ENCODE measurements around the gene ALG6. TPM values are rescaled to one million over a fixed set of nuclear protein-coding genes. Genes with fewer than 3 reads are reported as not detected.

The ALG6 gene
- total RNA-seq, 1 experiment from 2014 or later: 21.4 TPM

- no peaks in the 10 kb centered on the region for H3K9me3 ChIP-seq (ENCODE audit: control insufficient read depth, low read depth, low read length)
- peaks cover 14 to 21% of the 10 kb centered on the region in 2 experiments for H3K4me1 Mint-ChIP-seq
- no peak overlapping the region for H2AFZ ChIP-seq (ENCODE audit: low read length)
- no peak overlapping the region for H3K9ac ChIP-seq (ENCODE audit: extremely low read depth, insufficient read length, low read length)
- no peak overlapping the region for H3K56ac ChIP-seq (ENCODE audit: insufficient read length, low read depth, low read length)
- H2BK120ac ChIP-seq (ENCODE audit: low read depth, low read length, poor library complexity, severe bottlenecking): no peak overlapping the region
- H3K27ac Mint-ChIP-seq: peak overlapping the region in 1 of 3 experiments; percentile 81; a peak in 1 of 7 replicates
- H3K4me3 Mint-ChIP-seq: no peak overlapping the region
- H2BK20ac ChIP-seq (ENCODE audit: low read depth, low read length, poor library complexity, severe bottlenecking): no peak overlapping the region
- no peak overlapping the region for H2BK5ac ChIP-seq (ENCODE audit: insufficient read length, low read length)
- H3K23me2 ChIP-seq (ENCODE audit: insufficient read length, low read depth, low read length, poor library complexity, severe bottlenecking): no peaks in the 10 kb centered on the region
- no peaks in the 10 kb centered on the region for H3K27me3 ChIP-seq (ENCODE audit: insufficient read depth, low read length)
- no peaks in the 10 kb centered on the region for H3K79me1 ChIP-seq (ENCODE audit: insufficient read depth, low read depth, low read length, poor library complexity, severe bottlenecking)
- H3K27ac ChIP-seq (ENCODE audit: insufficient read length, low read depth, low read length): no peak overlapping the region
- no peak for DNase-seq
- H3K9me3 Mint-ChIP-seq: peaks cover 5 to 6% of the 10 kb centered on the region in 2 experiments; a peak in 3 of 5 replicates
- H3K23ac ChIP-seq (ENCODE audit: insufficient read length, low read depth, low read length): no peak overlapping the region
- peaks cover 0 to 2% (median 0%) of the 10 kb centered on the region in 3 experiments; a peak in 2 of 7 replicates for H3K36me3 Mint-ChIP-seq (ENCODE audit: insufficient read depth in 1 of 3, low read depth in 3 of 3)
- peaks cover 10% of the 10 kb centered on the region for H3K27me3 Mint-ChIP-seq (ENCODE audit: low read depth)
- no peak overlapping the region for H4K8ac ChIP-seq (replicated peaks; ENCODE audit: insufficient read length, low read depth, low read length)
- H4K91ac ChIP-seq (ENCODE audit: insufficient read length, low read depth, low read length): no peak overlapping the region
- no peak overlapping the region for H2BK12ac ChIP-seq (ENCODE audit: insufficient read length, low read depth, low read length)
- no peak overlapping the region for H3K4ac ChIP-seq (ENCODE audit: low read depth, low read length)
- H3K14ac ChIP-seq (ENCODE audit: insufficient read depth, low read length): no peak overlapping the region
- no peak overlapping the region for H2BK15ac ChIP-seq (ENCODE audit: low read depth, low read length)
- no CpG with 5 or more reads among the region's 1 CpG for WGBS (ENCODE audit: extremely low coverage, insufficient read length, low lambda C conversion rate)
- no peak overlapping the region for H3K18ac ChIP-seq (ENCODE audit: insufficient read length, low read depth, low read length)
- H2AK5ac ChIP-seq (ENCODE audit: insufficient read length, low read length): no peak overlapping the region
- no peak overlapping the region for H3T11ph ChIP-seq (ENCODE audit: low read length)
- no peak overlapping the region for H4K5ac ChIP-seq (ENCODE audit: insufficient read length, low read depth, low read length)
- H4K20me1 ChIP-seq (ENCODE audit: control insufficient read depth, insufficient read depth, insufficient read length): no peaks in the 10 kb centered on the region
- no peaks in the 10 kb centered on the region for H3K4me1 ChIP-seq (ENCODE audit: insufficient read depth, low read length)
- no peaks in the 10 kb centered on the region for H3K79me2 ChIP-seq (ENCODE audit: insufficient read depth, low read length)
- TF ChIP-seq, protein P1, sequence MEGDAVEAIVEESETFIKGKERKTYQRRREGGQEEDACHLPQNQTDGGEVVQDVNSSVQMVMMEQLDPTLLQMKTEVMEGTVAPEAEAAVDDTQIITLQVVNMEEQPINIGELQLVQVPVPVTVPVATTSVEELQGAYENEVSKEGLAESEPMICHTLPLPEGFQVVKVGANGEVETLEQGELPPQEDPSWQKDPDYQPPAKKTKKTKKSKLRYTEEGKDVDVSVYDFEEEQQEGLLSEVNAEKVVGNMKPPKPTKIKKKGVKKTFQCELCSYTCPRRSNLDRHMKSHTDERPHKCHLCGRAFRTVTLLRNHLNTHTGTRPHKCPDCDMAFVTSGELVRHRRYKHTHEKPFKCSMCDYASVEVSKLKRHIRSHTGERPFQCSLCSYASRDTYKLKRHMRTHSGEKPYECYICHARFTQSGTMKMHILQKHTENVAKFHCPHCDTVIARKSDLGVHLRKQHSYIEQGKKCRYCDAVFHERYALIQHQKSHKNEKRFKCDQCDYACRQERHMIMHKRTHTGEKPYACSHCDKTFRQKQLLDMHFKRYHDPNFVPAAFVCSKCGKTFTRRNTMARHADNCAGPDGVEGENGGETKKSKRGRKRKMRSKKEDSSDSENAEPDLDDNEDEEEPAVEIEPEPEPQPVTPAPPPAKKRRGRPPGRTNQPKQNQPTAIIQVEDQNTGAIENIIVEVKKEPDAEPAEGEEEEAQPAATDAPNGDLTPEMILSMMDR (conservative IDR thresholded peaks at IDR 0.05): peak; percentile 34; the same call in 1 of the 3 replicates
- H3K4me2 ChIP-seq (ENCODE audit: insufficient read depth, insufficient read length, low read length): no peak overlapping the region
Measured at GRCh38 chr1:63362578-63362977, 4.8 kb upstream of the ALG6 start.

Measured in H9 (cell line).